Measurements from ENCODE around the gene NDUFS2.

- TF ChIP-seq CTCF (conservative IDR thresholded peaks at IDR 0.05; ENCODE audit: low read length) (peak; percentile 87), EZH2phosphoT487 (IDR thresholded peaks at IDR 0.05; ENCODE audit: borderline replicate concordance) (no peak)
Measured at GRCh38 chr1:161192476-161193465, 9.4 kb upstream of the NDUFS2 start.
